Motor neuron (in vitro differentiated cells): ENCODE data around the gene PLA2G2C. TPM values are rescaled to one million over a fixed set of nuclear protein-coding genes. Genes with fewer than 3 reads are reported as not detected.
"Not testable (repeated sequence)": the region's sequence is repeated elsewhere in the genome, so short reads cannot be mapped to it uniquely, and the experiment has no call there.

Experiments used
- ATAC-seq, 8 experiments: fragments of 200-7000 bp; cut with Tn5 transposase; replicated peaks in 6 of 8; 2 replicates each; pipeline ENCODE4 v1.8.0; 2021; ENCODE audit warnings: mild to moderate bottlenecking in 8 of 8, moderate library complexity in 8 of 8
- H3K27ac ChIP-seq, 2 donors: fragments of 250-450 bp; sonication (Bioruptor Pico); 2 replicates each; pipeline ENCODE4 v1.9.0; 2021; ENCODE audit warnings: antibody characterized with exemption in 2 of 2, mild to moderate bottlenecking in 2 of 2, moderate library complexity in 1 of 2
- H3K4me1 ChIP-seq, 2 donors: fragments of 250-450 bp; sonication (Bioruptor Pico); replicated peaks in 1 of 2; 2 replicates each; pipeline ENCODE4 v1.6.1; 2021; ENCODE audit warnings: antibody characterized with exemption in 2 of 2, mild to moderate bottlenecking in 2 of 2, moderate library complexity in 1 of 2
- H3K4me3 ChIP-seq, 5 donors: fragments of 250-450 bp; sonication (Bioruptor Pico); 2 replicates each; pipeline ENCODE4 v1.9.0; 2021; ENCODE audit warnings: antibody characterized with exemption in 5 of 5, mild to moderate bottlenecking in 5 of 5, moderate library complexity in 4 of 5
- WGBS, 10 experiments: fragments of 450-650 bp; shearing (Covaris generic); methylation state at CpG; one replicate each; pipeline ENCODE4 v1.0.0; 2022; 5-methylcytosine and 5-hydroxymethylcytosine counted together
- in situ Hi-C, 9 experiments: fragments of 400-800 bp; cut with MboI; loops; one replicate each; pipeline ENCODE4 v1.15.0; 2021; ENCODE audit warnings: low sequenced_read_pairs in 9 of 9, low pct_unique_long_range_greater_than_20kb in 2 of 9; ENCODE audit not compliant: unreplicated experiment in 9 of 9
- total RNA-seq, 8 experiments: library from RNA; unstranded; fragments of 300-600 nt; gene quantifications; 2 replicates each; pipeline versions ENCODE4 v1.2.3 to v1.2.4, GENCODE V29; 2022

The PLA2G2C gene, protein sequence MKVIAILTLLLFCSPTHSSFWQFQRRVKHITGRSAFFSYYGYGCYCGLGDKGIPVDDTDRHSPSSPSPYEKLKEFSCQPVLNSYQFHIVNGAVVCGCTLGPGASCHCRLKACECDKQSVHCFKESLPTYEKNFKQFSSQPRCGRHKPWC
- under 1 TPM in 7 of 8 experiments, not detected in 1; 0.05 to 0.66 (median 0.20) TPM for total RNA-seq

DNA sequence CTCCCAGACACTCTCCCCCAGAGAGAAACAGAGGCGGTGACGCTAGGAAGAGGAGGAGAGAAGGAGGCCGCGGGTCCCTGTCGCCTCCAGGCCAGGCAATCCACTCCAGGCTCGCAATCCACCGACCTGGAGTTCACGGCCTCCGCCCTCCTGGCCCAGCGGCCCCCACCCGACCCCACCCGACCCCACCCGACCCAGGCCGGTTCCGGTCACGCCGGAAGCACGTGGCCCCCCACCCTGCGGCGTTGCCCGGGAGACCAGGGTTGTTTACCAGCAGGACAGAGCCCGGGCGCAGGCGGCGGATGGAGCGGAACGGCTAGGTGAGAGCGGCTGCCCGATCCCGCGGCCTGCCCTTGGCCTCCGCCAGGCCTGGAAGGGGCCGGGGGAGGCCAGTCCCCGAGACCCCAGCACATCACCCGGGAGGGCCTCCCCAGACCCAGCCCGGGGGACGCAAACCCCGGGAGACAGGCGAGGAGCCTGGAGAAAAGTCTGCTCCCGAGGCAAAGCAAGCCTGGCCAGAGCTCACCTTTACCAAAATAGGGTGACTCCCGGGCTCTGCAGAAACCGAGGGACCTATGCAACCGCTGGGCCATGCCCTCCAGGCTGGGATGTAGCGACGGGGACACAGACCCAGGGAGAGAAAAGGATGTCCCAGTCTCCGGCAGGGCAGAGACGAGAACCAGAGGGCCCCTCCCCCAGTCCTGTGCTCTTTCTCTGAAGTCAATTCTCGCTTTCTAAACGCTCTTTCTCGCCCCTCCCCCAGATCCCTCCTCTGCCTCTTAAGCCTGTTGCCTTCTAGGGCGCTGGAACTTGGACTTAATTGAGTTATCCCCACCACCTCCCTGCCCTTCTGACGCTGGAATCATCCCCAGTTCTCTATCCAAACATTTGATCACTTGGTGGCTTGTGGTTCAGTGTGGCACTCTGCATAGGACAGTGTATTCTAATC, at the start of gene PLA2G2C, which contains the start of gene UBXN10:
Gene PLA2G2C, minus strand, starts transcription at position 685 of the 949 bp plus-strand sequence. CDS start 9,155 bp downstream, outside the sequence.
Gene UBXN10, plus strand, starts transcription at position 263 of the 949 bp plus-strand sequence. CDS start 4,466 bp downstream, outside the sequence.
- H3K4me1 ChIP-seq = peaks cover 11 to 20% of the 10 kb centered on the region in 2 donors
- peak; percentile 77 to 90 (median 87) for ATAC-seq
- 0 to 9% (median 0%) methylated on average over 1 to 10 of the region's 52 CpGs; no CpG with 5 or more reads in 4 of the 10 experiments for WGBS, 10 experiments
- H3K27ac ChIP-seq = peak within 1 kb of the TSS in 1 of 2 donors; percentile 27
- H3K4me3 ChIP-seq = peak within 1 kb of the TSS; percentile 26 to 47 (median 38)
- in situ Hi-C loops = loop anchor here in 1 of 9 experiments (25.0 kb wide), 1 partner anchor 274 kb away; the partner anchor contains the start of gene PLA2G2E

DNA sequence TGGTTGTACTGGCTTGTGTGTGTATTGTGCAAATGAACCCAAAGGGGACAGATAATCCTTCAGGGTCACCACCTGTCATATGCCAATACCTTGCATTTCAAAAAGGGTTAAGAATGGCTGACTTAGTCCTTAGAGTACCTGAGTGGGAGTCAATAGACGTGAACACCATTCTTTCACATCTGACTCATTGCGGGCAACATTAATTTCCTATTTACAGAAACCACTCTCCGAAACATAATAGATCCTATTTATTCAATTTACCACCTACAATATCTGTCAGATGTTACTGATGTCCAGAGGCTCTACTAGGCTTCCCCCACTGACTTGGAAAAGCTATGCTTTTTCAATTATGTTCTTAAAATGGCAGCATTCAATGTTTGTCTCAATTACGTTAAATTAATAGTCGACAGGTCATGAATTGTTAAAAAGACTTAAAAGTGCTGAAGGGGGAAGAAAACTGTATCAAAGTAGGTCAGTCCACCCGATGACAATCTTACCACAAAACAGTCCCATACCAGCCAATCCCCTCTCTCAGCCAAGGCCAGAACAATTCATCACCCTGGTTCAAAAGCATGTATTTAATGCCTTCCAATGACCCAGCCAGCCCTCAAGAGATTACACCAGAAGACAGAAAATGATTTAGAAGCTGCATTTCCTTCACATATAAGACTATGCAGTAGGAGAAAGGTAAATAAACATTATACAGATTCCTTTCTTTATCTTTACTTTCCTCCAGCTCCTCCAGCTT, 48.6 kb upstream of the PLA2G2C start:
- peak in 5 of 8 experiments; percentile 36 to 61 (median 54) for ATAC-seq
- peak overlapping the region in 1 of 2 donors; percentile 20 for H3K27ac ChIP-seq
- 24 to 72% (median 43%) methylated on average over 2 to 6 of the region's 6 CpGs for WGBS, 10 experiments
- peaks cover 47 to 54% of the 10 kb centered on the region in 2 donors for H3K4me1 ChIP-seq
- no peak overlapping the region for H3K4me3 ChIP-seq
- in situ Hi-C loops = loop anchor here in 1 of 9 experiments (25.0 kb wide), 1 partner anchor 252 kb away; the partner anchor contains the start of gene CAMK2N1

DNA sequence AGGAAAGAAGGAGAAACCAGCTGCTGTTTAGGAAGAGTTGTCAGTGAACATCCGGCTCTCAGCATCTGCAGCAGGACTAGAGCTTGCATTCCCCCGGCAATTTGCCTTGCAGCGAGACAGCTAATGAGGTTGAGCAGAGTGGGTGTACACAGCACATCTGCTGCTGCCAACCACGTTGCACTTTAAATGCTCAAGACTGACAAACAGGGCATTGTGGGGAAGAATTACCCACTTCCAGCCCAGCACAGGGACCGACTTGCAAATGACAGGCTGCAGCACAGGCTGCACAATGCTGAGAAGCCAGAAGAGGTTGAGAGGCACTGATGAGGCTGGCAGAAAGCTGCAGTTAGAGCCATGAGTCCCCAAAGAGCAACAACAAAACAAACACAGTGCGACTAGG, 47.5 kb upstream of the PLA2G2C start:
- peak overlapping the region in 1 of 2 donors; percentile 20 for H3K27ac ChIP-seq
- no peak overlapping the region for H3K4me3 ChIP-seq
- in situ Hi-C loops = loop anchor here in 1 of 9 experiments (25.0 kb wide), 1 partner anchor 253 kb away; the partner anchor contains the start of gene CAMK2N1
- H3K4me1 ChIP-seq = peaks cover 47 to 54% of the 10 kb centered on the region in 2 donors
- peak; percentile 26 to 89 (median 80) for ATAC-seq
- 0 to 54% (median 15%) methylated on average over 1 to 6 of the region's 6 CpGs; no CpG with 5 or more reads in 2 of the 10 experiments for WGBS, 10 experiments

DNA sequence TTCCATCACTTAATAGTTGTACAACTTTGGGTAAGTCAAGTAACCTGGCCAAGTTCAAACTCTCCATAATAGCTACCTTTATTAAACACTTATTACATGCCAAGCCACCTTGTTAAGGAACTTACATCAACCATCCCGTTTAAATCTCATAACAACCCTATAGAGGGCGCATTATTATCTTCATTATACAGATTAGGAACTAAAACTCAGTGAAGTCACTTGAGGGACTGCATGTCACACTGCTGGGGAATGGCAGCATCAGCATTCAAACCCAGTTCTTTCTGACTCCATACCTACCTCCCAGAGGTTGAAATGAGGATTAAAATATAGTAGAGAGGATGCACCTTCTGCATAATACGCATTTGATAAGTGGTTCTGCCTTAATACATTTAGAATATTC, 47.1 kb upstream of the PLA2G2C start:
- Histone ChIP-seq H3K4me3 (no peak overlapping the region), H3K27ac (peak overlapping the region in 1 of 2 donors; percentile 20), H3K4me1 (peaks cover 47 to 54% of the 10 kb centered on the region in 2 donors)
- WGBS, 10 experiments = 17 to 100% (median 35%) methylated on average over 1 to 3 of the region's 3 CpGs; no CpG with 5 or more reads in 2 of the 10 experiments
- in situ Hi-C loops = loop anchor here in 1 of 9 experiments (25.0 kb wide), 1 partner anchor 254 kb away; the partner anchor contains the start of gene CAMK2N1
- ATAC-seq = peak; percentile 20 to 67 (median 37)

DNA sequence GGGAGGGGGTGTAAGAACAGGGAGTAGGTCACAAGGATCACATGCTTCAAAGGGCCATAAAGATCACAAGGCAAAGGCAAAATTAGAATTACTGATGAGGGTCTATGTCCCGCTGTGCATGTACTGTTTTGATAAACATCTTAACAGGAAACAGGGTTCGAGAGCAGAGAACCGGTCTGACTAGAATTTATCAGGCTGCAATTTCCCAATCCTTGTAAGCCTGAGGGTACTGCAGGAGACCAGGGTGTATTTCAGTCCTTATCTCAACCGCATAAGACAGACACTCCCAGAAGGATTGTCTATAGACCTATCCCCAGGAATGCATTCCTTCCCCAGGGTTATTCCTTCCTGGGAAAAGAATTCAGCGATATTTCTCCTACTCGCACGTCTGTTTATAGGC, 46.2 kb upstream of the PLA2G2C start:
- in situ Hi-C loops = loop anchor here in 1 of 9 experiments (25.0 kb wide), 1 partner anchor 255 kb away; the partner anchor contains the start of gene CAMK2N1
- not testable (repeated sequence) for H3K4me3 ChIP-seq, H3K27ac ChIP-seq, ATAC-seq
- 20 to 90% (median 75%) methylated on average over 1 to 7 of the region's 7 CpGs; no CpG with 5 or more reads in 2 of the 10 experiments for WGBS, 10 experiments
- H3K4me1 ChIP-seq = peaks cover 43 to 49% of the 10 kb centered on the region in 2 donors

DNA sequence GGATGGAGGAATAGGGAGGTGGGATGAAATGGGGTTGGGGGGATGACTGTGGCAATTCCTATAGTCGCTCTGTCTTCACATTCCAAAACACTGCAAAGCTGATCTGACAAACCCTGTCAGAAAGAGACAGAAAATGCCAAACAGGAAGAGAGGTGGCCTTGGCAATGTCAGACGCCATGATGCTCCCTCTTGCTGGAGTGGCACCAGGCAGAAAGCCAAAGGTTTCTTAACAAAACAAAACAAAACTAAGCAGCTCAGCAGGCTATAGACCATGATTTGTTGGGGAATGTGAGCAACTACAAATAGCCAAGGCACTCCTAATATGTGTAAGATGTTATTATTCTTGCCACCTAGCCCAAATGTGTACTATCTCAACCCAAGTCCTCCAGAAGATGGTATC, 42.9 kb upstream of the PLA2G2C start:
- ATAC-seq = no peak
- in situ Hi-C loops = loop anchor here in 2 of 9 experiments (10.0 to 25.0 kb wide), 3 partner anchors 136 to 258 kb away; partner anchors contain the start of gene CAMK2N1 (in 1 of the 2)

DNA sequence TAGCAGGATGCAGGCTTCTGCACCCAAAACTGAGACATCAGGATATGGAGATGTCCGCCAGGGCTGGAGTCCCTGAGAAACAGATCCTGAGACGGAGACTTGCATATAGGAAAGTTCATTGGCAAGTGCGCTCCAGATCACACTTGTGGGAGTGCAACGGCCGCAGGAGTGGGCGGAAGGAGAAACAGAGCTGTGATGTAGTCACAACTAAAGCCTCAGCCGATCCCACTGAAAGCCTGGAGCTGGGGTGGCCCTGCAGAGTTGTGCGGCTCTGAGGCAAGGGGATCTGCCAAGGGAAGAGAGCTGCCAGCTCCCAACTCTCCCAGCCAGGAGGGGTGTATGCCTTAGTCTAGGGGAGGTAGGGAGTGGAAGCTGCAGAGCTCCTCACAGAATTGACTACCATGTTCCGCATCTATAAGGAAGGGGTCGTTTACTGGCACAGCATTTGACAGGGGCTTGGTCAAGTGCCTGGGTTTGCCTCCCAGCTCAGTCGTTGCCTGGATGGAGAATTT, 42.1 kb upstream of the PLA2G2C start:
- H3K4me3 ChIP-seq = no peak overlapping the region
- H3K27ac ChIP-seq = no peak overlapping the region
- peaks cover 22 to 28% of the 10 kb centered on the region in 2 donors for H3K4me1 ChIP-seq
- in situ Hi-C loops = loop anchor here in 2 of 9 experiments (10.0 to 25.0 kb wide), 3 partner anchors 136 to 259 kb away; partner anchors contain the start of gene CAMK2N1 (in 1 of the 2)
- 35 to 97% (median 64%) methylated on average over 2 to 11 of the region's 11 CpGs; no CpG with 5 or more reads in 2 of the 10 experiments for WGBS, 10 experiments
- ATAC-seq = no peak

More for the DNA sequence above, 42.9 kb upstream of the PLA2G2C start:
- no peak overlapping the region for H3K4me3 ChIP-seq
- H3K4me1 ChIP-seq = peaks cover 22 to 28% of the 10 kb centered on the region in 2 donors
- no peak overlapping the region for H3K27ac ChIP-seq
- 40 to 100% (median 62%) methylated on average over 1 to 2 of the region's 2 CpGs; no CpG with 5 or more reads in 4 of the 10 experiments for WGBS, 10 experiments

DNA sequence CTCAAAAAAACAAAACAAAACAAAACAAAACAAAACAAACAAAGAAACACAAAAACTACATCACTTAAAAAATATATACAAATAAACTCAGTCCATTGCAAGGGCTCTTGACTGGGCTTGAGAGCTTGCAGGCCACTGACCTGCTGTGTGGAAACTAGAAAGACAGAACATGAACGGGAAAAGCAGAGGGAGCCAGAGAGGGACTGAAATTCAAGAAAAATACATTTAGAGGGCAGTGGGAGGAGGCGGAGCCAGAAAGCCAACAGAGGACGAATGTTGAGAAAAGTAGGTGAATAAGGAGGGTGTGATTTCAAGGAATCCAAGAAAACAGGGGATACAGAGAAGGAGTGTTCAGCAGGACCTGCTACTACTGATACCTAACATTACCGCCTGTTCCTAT, 41.4 kb upstream of the PLA2G2C start:
- in situ Hi-C loops = loop anchor here in 2 of 9 experiments (10.0 to 25.0 kb wide), 3 partner anchors 137 to 260 kb away; partner anchors contain the start of gene CAMK2N1 (in 1 of the 2)
- no peak overlapping the region for H3K27ac ChIP-seq
- no peak overlapping the region for H3K4me3 ChIP-seq
- ATAC-seq = no peak
- 7 to 65% (median 50%) methylated on average over 1 to 4 of the region's 4 CpGs for WGBS, 10 experiments
- H3K4me1 ChIP-seq = peaks cover 28% of the 10 kb centered on the region in 2 donors

DNA sequence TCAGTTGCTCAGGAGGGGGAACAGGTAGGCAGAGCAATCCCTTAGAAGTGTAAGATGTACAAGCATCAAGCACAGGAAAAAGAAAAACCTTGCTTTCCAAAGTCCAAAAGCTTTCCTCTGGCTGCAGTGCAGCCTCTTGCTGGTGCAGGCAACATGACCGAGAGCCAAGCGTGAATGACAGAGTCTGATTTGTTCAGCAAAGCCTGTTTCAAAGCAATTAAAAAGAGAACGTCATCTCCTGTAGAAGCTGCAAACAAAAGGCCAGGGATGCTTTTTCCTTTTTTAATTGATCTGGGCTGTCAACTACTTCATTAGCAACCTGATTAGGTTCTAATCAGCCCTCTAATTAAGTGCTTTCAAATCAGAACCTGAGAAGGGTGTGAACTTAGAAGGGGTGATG, 38.2 kb upstream of the PLA2G2C start:
- ATAC-seq = peak in 3 of 8 experiments; percentile 9 to 28 (median 28)
- in situ Hi-C loops = loop anchor here in 4 of 9 experiments (10.0 to 25.0 kb wide), 4 partner anchors 140 to 413 kb away; partner anchors contain the start of genes CAMK2N1 (in 2 of the 4) and PINK1 (in 1 of the 4)
- H3K4me1 ChIP-seq = peaks cover 29 to 34% of the 10 kb centered on the region in 2 donors
- 0 to 100% (median 60%) methylated on average over 1 to 3 of the region's 3 CpGs; no CpG with 5 or more reads in 1 of the 10 experiments for WGBS, 10 experiments
- no peak overlapping the region for H3K4me3 ChIP-seq
- H3K27ac ChIP-seq = peak overlapping the region in 1 of 2 donors; percentile 53

DNA sequence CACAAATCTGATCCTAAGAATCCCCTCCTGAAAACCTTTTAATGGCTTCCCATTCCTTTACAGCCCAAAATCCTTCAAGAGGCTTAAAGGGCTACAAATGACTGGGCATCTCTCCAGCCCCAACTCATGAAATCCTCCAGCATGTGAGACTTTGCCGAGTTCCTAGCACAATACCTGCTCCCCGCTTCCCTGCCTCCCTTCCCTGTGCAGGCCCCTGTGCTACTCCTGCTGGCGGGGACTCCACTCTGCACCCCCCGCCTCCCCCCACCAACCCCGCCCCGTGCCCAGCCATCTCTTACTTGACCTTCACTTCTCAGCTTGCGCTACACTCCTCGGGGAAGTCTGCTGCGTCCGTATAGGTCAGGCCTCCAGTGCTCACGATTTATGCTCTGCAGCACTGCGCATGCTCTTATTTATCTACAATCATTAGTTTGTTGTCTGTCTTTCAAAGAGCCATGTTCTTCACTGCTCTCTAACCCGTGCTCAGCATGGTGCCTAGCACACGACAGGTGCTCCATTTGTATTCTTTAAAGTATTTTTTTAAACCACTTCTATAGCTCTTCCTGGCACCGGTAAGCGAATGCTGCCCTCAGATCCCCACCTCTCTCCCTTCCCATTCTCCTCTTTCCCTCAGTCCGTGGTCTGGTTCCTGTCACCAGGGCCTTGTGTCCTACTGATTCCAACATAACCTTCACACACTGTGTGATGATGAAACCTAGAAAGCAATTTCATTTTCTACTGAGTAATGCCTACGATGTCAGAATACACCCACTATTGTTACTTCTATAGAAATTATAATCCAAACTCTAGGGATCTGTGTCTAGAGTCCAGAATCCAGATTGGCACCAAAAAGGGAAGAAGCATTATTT, 37.5 kb upstream of the PLA2G2C start:
- Histone ChIP-seq H3K27ac (peak overlapping the region; percentile 51 to 53), H3K4me3 (peak overlapping the region in 1 of 5 donors; percentile 3), H3K4me1 (peaks cover 32 to 34% of the 10 kb centered on the region in 2 donors)
- in situ Hi-C loops = loop anchor here in 4 of 9 experiments (10.0 to 25.0 kb wide), 4 partner anchors 141 to 414 kb away; partner anchors contain the start of genes CAMK2N1 (in 2 of the 4) and PINK1 (in 1 of the 4)
- peak in 5 of 8 experiments; percentile 85 to 92 (median 87) for ATAC-seq
- WGBS, 10 experiments = 0 to 90% (median 39%) methylated on average over 2 to 18 of the region's 18 CpGs
